NCI-H2107 treated with DMSO at 0.1 percent for 48 hours (cell line): ENCODE measurements around the gene RFX4.
"Not testable (repeated sequence)": the region's sequence is repeated elsewhere in the genome, so short reads cannot be mapped to it uniquely, and the experiment has no call there.

Source experiments
- DNase-seq: peaks from one replicate; lab custom pipeline; 2025; ENCODE audit not compliant: unreplicated experiment; lab: John Stamatoyannopoulos, UW

The RFX4 gene

DNA sequence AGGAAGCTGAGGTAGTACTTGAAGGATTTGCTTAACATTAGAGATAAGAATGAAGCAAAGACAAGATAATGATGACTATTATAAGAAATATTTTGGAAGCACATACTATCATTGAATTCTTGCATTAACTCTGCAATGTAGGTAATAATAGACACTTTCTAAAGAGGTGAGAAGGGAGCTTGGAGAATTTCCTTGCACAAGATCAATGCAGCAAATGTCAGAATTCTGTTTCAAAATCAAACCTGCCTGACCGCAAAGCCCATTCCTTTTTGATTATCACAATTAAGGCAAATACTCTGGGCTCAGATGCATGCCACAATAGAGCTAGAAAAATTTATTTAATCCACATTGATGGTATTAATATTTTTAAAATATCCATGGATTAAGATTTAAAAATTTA is 141.3 kb downstream of the RFX4 start:
- DNase-seq: no peak

DNA sequence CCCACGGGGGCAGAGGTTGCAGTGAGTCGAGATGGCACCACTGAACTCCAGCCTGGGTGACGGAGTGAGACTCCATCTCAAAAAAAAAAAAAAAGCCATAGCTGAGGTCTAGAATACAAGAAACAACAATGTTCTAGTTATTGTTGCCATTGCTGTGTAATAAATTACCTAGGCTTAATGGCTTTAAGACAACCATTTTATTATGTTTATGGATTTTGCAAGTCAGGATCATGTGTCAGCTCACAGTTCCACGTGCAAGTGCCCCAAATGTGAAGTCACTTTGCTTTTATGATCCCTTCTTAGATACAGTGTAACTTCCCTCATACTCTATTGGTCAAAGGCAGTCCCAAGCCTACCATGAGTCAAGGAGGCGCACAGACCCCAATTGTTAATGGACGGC is 142.1 kb downstream of the RFX4 start:
- DNase-seq: no peak

DNA sequence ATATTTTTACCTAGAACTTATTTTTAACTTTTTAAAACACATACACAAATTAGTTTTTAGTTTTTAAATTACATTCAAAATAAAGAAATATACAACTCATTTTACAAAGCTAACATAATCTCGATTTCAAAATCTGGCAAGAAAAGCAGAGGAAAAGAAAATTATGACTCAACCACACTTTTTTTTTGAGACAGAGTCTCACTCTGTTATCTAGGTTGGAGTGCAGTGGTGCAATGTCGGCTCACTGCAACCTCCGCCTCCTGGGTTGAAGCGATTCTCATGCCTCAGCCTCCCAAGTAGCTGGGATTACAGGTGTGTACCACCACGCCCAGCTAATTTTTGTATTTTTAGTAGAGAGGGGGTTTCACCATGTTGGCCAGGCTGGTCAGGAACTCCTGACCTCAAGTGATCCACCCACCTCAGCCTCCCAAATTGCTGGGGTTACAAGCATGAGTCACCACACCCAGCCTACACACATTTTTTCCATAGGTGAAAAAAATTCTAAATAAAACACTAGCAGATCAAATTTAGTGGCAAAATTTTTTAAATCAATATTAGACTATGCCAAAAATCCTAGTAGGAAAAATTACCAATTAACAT is 143.9 kb downstream of the RFX4 start:
- DNase-seq: not testable (repeated sequence)

DNA sequence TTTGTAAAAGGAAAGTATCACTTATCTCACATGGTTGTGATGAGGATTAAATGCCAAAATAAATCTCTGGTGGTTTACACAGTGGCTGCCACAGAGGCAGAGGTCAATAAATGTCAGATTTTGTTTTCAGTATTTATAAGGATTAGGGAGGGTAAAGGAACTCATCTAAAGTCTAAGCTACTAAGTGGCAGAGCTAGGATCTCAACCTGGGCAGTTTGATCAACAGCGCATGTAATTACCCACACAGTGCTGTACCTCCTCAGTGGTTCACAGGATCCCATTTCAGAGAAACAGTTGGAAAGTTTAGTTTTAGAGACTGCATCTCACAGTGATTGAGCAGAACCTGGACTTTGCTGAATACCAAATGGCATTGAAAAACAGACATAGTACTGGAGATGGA is 146.8 kb downstream of the RFX4 start:
- DNase-seq: no peak

DNA sequence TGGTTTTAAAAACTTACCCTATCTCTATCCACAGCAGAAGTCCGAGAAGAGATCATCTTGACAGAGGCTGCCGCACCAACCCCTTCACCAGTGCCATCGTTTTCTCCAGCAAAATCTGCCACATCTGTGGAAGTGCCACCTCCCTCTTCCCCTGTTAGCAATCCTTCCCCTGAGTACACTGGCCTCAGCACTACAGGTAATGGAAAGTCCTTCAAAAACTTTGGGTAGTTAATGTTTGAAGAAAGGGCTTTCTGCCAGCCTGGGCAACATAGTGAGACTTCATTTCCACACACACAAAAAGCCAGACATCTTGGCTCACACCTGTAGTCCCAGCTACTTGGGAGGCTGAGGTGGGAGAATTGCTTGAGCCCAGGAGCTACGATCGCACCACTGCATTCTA is 150.1 kb downstream of the RFX4 start:
- no peak for DNase-seq

DNA sequence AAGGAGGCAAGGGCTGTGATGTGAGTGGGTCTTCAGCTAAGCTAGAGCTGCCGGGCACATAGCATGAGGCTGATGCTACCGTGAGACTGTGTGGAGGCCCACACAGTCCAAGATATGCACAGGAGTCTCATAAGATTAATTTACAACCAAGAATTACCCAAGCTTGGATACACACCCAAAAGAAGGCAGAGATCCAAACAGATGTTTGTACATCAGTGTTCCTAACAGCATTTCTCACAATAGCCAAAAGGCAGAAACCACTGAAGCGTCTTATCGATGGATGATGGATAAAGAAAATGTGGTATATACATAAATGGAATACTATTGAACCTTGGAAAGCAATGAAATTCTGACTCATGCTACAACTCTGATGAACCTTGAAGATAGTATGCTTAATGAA is 150.9 kb downstream of the RFX4 start:
- no peak for DNase-seq

DNA sequence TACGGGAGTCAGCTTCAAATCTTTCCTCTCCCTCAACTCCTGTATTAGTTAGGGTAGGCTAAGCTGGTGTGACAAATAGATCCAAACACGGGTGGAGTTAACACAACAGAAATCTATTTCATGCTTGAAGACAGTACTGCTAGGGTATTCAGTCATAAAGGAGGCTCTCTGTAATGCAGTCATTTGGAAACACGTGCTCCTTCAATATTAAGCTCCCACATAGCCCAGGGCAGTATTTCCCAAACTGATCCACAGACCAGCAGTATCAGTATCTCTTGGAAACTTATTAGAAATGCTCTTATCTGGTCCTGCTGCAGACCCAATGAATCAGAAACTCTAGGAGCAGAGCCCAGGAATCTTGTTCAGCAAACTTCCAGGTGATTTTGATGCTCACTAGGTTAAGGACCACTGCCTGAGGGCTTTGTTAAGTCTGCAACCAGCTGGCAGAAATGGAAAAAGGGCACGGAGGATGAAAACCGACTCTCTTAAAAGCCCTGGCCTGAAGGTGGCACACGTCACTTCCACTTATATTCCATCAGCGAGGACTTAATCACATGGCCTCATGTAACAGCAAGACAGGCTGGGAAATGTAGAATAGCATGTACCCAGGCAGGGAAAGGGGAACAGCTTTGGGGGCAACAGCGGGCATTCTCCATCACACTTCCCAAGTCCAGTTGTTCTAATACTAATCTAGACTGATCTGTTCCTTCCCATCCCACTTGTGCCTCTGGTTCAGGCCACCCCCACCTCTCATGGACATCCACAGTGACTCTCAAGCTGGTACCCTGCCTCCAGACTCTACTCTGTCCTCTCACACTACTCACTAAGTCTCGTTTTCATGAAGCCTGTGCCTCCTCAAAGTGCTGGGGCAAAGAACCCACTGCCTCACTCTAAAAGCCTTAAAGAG is 153.5 kb downstream of the RFX4 start:
- peak; percentile 49 for DNase-seq

DNA sequence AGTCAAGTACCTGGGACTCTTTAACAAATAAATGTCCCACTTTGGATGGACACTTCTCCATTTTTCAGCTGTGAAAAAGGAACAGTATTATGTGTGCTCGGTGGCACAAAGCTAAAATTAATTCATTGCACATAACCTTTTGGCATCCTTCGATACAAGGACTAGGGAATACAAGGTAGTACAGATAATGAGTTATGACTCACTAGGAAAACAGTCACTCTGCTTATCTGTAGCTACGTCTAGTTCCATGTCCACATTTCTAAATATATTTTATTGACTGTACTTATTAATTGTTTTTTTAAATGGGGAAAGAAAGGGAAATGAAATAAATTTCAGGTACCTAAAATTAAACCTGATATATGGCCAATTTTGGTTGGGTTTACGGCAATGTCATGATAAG is 156.5 kb downstream of the RFX4 start:
- no peak for DNase-seq

DNA sequence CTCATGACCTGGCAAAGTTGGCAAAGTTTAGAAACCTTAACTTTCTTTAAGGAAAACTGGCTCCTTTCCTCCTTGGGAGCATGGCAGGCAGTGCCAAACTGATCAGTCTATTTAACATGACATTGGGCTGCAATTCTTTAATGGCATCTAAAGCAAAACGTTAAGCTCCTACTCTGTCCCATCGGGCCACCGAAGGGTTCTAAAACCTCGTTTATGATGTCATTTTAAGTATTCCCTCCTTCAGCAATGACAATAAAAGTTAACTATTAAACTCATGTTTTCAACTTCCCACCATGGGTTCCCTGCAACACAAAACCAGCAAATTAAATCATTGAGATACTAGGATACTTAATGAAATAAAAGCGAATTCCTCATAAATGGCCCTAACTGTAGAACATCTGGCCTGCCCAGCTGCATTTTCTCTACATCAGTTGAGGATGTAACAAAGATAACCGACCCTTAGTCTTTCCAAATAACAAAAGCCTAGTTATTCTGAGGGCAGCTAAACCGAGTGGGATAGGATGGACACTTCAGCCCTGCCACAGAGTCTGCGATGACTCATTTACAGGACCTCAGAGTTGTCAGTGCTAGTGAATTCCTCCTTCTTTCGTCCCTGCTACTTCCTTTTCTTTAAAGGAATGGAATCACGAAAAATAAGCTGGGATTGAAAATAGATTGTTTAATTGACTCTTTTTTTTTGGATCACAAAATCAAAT is 157.2 kb downstream of the RFX4 start:
- DNase-seq: no peak

DNA sequence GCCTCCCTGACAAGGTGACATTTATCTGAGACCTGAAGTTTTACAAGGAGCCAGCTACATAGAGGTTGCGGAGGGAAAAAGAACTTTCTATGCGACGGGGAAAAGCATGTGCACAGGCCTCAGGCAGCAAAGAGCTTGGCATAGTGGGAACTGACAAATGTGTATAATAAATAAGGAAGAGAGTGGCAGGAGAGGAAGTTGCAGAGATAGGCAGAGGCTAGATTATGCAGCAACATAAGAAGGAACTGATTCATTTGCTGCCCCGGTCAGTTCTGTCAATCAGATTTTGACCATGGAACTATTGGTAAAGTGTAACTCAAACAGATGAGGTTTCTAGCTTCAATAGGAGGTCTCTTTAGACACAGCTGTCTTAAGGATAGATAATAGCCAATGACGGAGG is 158.0 kb downstream of the RFX4 start:
- no peak for DNase-seq

DNA sequence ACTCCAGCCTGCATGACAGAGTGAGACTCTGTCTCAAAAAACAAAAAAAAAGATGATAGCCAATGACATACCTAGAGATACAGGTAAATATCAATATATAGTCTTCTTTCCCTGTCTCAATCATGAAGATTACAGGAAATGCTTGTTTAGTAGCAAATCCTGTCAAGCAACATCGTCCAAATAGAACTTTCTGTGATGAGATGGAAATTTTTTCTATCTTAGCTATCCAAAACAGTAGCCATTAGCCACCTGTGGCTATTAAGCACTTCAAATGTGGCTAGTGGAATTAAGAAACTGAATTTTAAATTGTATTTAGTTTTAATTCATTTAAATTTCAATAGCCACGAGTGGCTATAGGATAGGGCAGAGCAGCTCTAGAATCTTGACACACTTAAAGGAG is 158.4 kb downstream of the RFX4 start:
- no peak for DNase-seq

DNA sequence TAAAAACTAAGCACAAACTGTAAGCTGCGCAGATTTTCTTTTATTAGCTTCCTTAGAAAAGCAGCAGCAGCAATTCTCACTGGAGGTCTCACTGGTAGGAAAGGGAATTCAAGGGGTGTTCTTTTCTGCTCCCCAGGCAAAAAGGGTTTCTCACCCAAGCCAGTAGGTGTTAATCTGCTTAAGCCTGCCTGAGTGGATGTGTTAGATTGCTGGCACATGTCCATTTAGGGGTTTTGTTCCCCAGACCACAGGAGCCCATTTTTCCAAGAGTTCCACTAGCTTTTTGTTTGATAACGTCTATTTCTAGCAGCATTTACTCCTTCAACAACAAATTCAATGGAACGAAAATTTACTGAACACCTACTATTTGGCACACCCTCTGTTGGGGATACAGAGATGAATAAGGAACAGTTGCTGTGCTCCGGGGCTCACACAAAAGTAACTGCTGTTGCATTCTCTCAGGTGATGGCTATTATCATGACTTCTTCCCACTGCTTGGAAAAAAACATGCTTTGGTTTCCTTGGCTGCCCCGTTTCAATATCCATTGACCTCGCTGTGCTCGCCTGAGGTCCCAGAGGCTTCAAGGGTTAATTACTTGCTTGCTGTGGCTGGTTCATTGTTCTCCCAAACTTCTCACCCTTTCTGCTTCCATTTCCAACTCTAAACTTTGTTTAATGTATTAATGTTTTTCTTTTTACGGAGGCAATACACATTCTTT is 160.6 kb downstream of the RFX4 start:
- DNase-seq: no peak

DNA sequence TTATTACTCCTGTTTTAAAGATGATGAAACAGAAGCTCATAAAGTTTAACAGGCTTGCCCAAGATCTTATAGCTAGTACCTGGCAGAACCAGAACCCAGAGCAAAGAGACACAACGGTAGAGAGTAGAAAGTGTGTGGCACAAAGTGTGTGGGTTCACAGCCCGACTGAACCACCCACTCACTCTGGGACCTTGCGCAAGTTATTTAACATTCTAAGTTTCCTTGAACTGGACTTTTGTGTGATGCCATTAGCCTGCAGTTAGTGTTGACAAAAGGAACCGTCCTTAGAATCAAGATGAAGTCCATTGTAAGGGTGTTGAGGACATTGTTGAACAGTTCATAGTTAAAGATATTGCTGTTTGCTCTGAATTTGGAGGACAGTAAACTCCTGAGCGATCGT is 161.8 kb downstream of the RFX4 start:
- no peak for DNase-seq

DNA sequence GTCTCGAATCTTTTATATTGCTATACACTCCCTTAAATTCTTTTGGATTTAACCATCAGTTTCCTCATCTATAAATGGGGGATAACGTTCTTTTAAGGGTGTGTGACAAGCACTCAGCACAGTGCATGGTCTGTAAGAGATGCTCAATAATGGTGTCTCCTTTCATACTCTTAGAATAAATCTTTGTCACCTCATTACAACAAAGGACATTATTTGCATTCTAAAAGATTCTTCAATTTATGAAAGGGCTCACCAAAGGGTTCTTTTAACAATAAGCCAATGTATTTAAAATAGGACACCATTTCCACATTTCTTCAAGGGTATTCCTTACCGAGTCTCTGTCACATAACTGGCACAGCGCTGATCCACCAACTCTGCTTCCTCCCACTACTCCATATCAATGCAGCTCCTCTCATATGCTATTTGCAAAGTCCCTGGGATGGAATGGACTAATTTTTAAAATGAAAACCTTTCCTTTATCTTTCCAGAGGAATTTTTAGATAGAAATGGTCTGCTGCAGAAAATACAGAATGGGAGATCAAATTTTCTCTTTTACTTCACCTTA is 162.5 kb downstream of the RFX4 start:
- no peak for DNase-seq

DNA sequence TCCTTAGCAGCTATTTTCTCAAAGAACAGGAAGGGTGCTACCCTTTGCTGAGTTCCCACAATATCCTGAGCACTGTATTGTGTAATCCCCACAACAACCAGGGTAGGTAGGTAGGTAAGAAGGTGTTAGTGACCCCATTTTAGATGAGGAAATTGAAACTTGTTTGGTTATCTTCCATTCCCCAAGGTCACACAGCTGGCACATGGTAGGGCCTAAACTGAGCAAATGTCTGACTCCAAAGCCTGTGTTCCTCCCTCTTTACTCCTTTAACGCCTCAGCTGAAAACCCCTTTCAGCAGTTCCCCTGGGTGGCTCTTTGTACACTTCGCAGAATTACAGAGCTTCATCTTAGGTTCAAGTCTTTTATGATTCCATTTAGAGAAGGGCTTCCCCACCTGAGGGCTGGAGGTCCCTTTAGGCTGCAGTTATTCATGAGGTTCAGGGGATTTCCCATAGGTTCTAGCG is 165.2 kb downstream of the RFX4 start:
- no peak for DNase-seq

DNA sequence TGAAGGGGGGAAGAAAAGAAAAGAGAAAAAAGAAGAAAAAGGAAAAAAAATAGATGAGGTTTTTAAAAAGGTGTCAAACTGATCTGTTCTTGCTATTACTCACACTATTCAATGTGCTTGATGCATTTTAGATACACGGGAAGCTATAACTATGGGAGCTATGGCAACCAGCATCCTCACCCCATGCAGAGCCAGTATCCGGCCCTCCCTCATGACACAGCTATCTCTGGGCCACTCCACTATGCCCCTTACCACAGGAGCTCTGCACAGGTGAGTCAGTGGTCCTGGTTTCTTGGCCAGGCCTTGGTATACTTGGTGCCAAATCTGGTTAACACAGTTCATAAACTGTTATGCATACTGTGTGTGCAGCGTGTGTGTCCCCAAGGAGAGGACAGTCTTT is 167.7 kb downstream of the RFX4 start:
- no peak for DNase-seq

DNA sequence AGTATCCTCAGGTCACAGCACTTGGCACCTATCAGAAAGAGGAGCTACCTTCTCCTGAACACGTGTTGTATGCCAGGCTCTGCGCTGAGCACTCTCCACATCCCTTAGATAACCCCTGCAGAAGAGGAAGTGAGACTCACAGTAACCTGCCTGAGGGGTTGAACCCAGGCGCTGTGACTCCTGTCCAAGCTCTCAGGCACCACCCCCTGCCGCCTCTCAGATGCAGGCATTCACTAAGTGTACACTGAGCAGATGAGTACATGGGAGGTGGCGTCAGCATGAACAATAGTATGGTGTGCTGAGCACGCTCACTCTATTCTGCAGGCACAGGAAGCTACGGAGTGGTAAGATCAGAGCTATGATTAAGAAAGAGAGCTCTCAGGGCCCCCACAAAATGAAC is 170.7 kb downstream of the RFX4 start:
- no peak for DNase-seq

DNA sequence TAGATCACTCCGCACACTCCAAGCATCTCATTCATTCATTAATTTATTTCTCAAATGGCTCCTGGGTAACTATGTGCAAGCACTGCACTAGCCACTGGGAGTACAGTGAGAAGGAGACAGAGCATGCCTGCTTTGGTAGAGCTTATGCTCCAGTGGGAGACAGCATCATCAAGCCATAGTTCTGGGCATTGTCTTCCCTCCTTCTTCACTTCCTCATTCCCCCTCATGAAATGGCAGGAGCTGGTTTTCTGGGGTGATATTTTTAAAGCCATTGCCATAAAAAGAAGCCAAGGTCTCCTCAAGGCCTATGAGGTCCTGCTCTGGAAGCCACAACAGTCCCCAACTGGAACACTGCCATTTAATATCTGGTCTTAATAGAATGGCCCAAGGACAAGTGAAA is 171.5 kb downstream of the RFX4 start:
- DNase-seq: no peak

DNA sequence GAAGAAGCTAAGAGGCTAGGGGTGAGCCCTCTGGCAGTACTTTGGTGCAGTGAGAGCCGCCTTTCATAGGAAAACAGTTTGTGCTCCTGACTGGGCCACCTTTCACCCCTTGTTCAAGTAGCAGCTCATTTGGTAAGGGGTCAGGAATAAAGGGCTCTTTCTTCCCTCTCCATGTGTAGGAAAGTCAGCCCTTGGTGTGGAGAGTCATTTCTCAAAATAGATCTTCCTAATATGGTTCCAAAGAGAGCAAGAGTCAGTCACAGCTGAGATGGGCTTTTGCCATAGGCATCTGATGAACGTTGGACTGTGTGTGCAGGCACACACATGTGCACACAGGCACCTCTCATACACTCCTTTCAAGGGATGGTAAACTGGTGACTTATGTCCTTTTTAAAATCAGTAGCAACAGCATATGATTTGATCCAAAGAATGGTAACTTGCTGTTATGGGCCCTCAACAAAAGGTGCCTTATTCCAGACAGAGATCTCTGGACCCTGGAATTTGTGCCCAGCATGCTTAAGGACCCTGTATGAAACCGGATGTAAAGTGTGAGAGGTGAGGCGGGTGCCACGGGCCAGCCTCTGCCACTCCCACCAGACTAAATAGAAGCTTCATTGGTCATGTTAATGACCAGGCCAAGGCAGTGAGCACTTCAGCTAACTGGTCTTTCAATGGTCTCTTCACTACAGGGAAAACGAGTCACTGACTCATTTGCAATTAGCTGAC is 175.0 kb downstream of the RFX4 start:
- no peak for DNase-seq

DNA sequence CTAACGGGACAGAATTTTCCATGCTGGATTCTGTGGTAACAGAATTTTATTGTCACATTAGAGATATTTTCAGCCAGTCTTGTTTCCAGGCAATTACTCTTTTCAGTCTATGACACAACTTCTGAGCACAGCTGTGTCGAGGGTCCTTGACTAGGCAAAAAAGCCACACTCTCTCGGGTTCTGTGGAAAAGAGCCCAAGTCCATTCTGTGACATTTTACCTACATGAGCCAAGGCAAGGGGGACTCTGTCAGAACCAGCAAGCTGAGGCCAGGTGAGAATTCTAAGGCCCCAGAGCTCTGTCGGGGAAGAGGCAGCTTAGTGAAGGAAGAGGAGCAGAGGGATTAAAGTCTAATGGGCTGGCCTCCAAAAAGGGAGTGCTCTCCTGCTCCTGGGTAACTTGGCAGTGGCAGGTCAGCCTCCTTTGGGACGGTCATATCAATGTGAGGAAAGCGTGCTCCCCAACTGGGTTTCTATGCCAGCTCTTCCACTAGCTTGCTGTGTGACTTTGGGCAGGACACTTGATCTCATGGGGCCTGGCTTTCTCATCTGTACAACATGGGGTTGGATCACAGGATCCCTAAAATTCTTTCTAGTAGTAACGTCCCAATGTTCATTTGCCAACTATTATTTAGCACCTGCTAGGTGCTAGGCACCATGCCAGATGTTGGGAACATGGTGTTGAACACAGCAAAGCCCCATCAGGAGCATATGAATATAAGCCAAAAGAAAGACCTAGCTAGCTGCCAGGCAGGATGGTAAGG is 175.7 kb downstream of the RFX4 start:
- no peak for DNase-seq
